HCT116 (cell line): Measurements from ENCODE around the gene C1orf35. TPM values are rescaled to one million over a fixed set of nuclear protein-coding genes. Genes with fewer than 3 reads are reported as not detected.

Experiments
- ATAC-seq: fragments of 200-7000 bp; cut with Tn5 transposase; 2 replicates; pipeline ENCODE4 v1.9.1; 2020; ENCODE audit warnings: mild to moderate bottlenecking, moderate library complexity
- BruUV-seq: library from RNA; stranded (reverse); fragments of 400-500 nt; replicated peaks from 2 replicates; lab custom pipeline; 2021; lab: Mats Ljungman, UMichigan
- CTCF ChIA-PET: fragments of 300-600 bp; sonication (Branson Sonifier 250); formaldehyde crosslinking; loops from one replicate; lab custom pipeline; 2021; ENCODE audit warnings: antibody characterized with exemption; lab: Charles Lee
- POLR2A ChIA-PET: fragments of 300-600, 350-600 bp; sonication (Branson Sonifier 250); formaldehyde crosslinking; loops from one replicate; lab custom pipeline; 2021; ENCODE audit warnings: antibody characterized with exemption; lab: Charles Lee
- RAD21 ChIA-PET, 2 experiments: fragments of 300-600 bp; sonication (Branson Sonifier 250); formaldehyde crosslinking; loops; one replicate each; lab custom pipeline; 2023; ENCODE audit warnings: low total read pairs in 2 of 2; ENCODE audit not compliant: uncharacterized antibody in 2 of 2, unreplicated experiment in 2 of 2, low non-redundant PET in 1 of 2; lab: Charles Lee
- DNase-seq: peaks from one replicate; pipeline ENCODE4 v3.0.0-alpha.2; 2010; ENCODE audit warnings: low read depth, low spot score
- H2AFZ ChIP-seq: fragments of 200-600 bp; shearing (Covaris generic), sonication (generic); 2 replicates; pipeline ENCODE4 v1.6.1; 2017; ENCODE audit warnings: low read depth, mixed run types, mixed read lengths, antibody characterized with exemption, low read length; ENCODE audit not compliant: poor library complexity, severe bottlenecking
- H3K27ac ChIP-seq: 2 replicates; pipeline ENCODE4 v1.5.1; 2012; ENCODE audit warnings: low read depth, low read length
- H3K27me3 ChIP-seq: fragments of 200-600 bp; sonication (generic); 2 replicates; pipeline ENCODE4 v1.6.1; 2016; ENCODE audit warnings: mixed run types, low read length, mixed read lengths; ENCODE audit not compliant: insufficient read depth
- H3K36me3 ChIP-seq, 2 experiments: fragments of 200-500 bp in 1 of 2; fragments of 200-600 bp in 1 of 2; sonication (Bioruptor generic) in 1 of 2; sonication (generic) in 1 of 2; 2 replicates each; pipeline versions ENCODE4 v1.5.1 to v1.6.1; 2014 to 2016; ENCODE audit warnings: low read length in 2 of 2, inconsistent platforms in 1 of 2, mixed read lengths in 1 of 2, mixed run types in 1 of 2; ENCODE audit not compliant: insufficient read depth in 2 of 2, control insufficient read depth in 1 of 2
- H3K4me1 ChIP-seq, 2 experiments: fragments of 200-600 bp in 1 of 2; sonication (generic) in 1 of 2; 2 replicates each; pipeline versions ENCODE4 v1.5.1 to v1.6.1; 2012 to 2017; ENCODE audit warnings: low read length in 2 of 2, inconsistent platforms in 1 of 2, mild to moderate bottlenecking in 1 of 2, mixed read lengths in 1 of 2, mixed run types in 1 of 2, moderate library complexity in 1 of 2; ENCODE audit not compliant: insufficient read depth in 2 of 2, control insufficient read depth in 1 of 2
- H3K4me2 ChIP-seq: fragments of 200-600 bp; sonication (generic); 2 replicates; pipeline ENCODE4 v1.6.1; 2017; ENCODE audit warnings: mixed run types, low read length, mixed read lengths
- H3K4me3 ChIP-seq, 2 experiments: fragments of 200-600 bp in 1 of 2; sonication (generic) in 1 of 2; replicated peaks in 1 of 2; 2 replicates each; pipeline ENCODE4 v1.5.1; 2011 to 2016; ENCODE audit warnings: low read length in 2 of 2, control low read depth in 1 of 2, low read depth in 1 of 2, mild to moderate bottlenecking in 1 of 2, mixed read lengths in 1 of 2, mixed run types in 1 of 2
- H3K79me2 ChIP-seq: fragments of 200-600 bp; sonication (generic); 2 replicates; pipeline ENCODE4 v1.6.1; 2017; ENCODE audit warnings: mild to moderate bottlenecking, mixed run types, low read length, moderate library complexity, mixed read lengths; ENCODE audit not compliant: insufficient read depth
- H3K9ac ChIP-seq: fragments of 200-600 bp; sonication (generic); 2 replicates; pipeline ENCODE4 v1.6.1; 2016; ENCODE audit warnings: low read length, mixed read lengths
- H3K9me2 ChIP-seq: fragments of 200-600 bp; sonication (generic), shearing (Covaris generic); 2 replicates; pipeline ENCODE4 v1.6.1; 2017; ENCODE audit warnings: mixed run types, mild to moderate bottlenecking, moderate library complexity; ENCODE audit not compliant: insufficient read depth
- H3K9me3 ChIP-seq, 2 experiments: fragments of 200-500 bp in 1 of 2; fragments of 200-600 bp in 1 of 2; sonication (Bioruptor generic) in 1 of 2; sonication (generic) in 1 of 2; 2 replicates each; pipeline ENCODE4 v1.6.1; 2014 to 2017; ENCODE audit warnings: low read length in 2 of 2, mixed read lengths in 2 of 2, inconsistent platforms in 1 of 2, low read depth in 1 of 2, mild to moderate bottlenecking in 1 of 2, mixed run types in 1 of 2, moderate library complexity in 1 of 2; ENCODE audit not compliant: control insufficient read depth in 1 of 2, insufficient read depth in 1 of 2
- H4K20me1 ChIP-seq: fragments of 200-600 bp; sonication (generic), shearing (Covaris generic); 2 replicates; pipeline ENCODE4 v1.6.1; 2017; ENCODE audit warnings: mixed run types, mild to moderate bottlenecking, moderate library complexity; ENCODE audit not compliant: insufficient read depth
- CBX3 ChIP-seq: IDR thresholded peaks from 2 replicates; pipeline ENCODE4 v1.6.1; 2012; ENCODE audit warnings: low read depth
- CEBPB ChIP-seq: IDR thresholded peaks from 2 replicates; pipeline ENCODE4 v1.6.1; 2012; ENCODE audit warnings: low read depth
- EGR1 ChIP-seq: IDR thresholded peaks from 2 replicates; pipeline ENCODE4 v1.6.1; 2012; ENCODE audit warnings: low read depth
- ELF1 ChIP-seq: IDR thresholded peaks from 2 replicates; pipeline ENCODE4 v1.6.1; 2012; ENCODE audit warnings: low read depth, borderline replicate concordance
- EZH2 ChIP-seq: fragments of 200-600 bp; sonication (generic); IDR thresholded peaks from 2 replicates; pipeline ENCODE4 v1.6.1; 2017; ENCODE audit warnings: antibody characterized with exemption, mixed run types
- EZH2phosphoT487 ChIP-seq: fragments of 200-600 bp; IDR thresholded peaks from 2 replicates; pipeline ENCODE4 v1.6.1; 2018; ENCODE audit warnings: antibody characterized with exemption, borderline replicate concordance
- MAX ChIP-seq: IDR thresholded peaks from 2 replicates; pipeline ENCODE4 v1.6.1; 2012
- POLR2A ChIP-seq: IDR thresholded peaks from 2 replicates; pipeline ENCODE4 v1.7.0; 2011; ENCODE audit warnings: borderline replicate concordance; ENCODE audit not compliant: insufficient read depth, insufficient read length; ENCODE audit errors: extremely low read depth
- REST ChIP-seq: IDR thresholded peaks from 2 replicates; pipeline ENCODE4 v1.6.1; 2012; ENCODE audit warnings: low read depth
- SIN3A ChIP-seq: IDR thresholded peaks from 2 replicates; pipeline ENCODE4 v1.6.1; 2012; ENCODE audit warnings: low read depth
- SRF ChIP-seq: IDR thresholded peaks from 2 replicates; pipeline ENCODE4 v1.6.1; 2012; ENCODE audit warnings: low read depth
- TCF7L2 ChIP-seq: IDR thresholded peaks from 2 replicates; pipeline ENCODE4 v1.7.0; 2011; ENCODE audit warnings: borderline replicate concordance, inconsistent platforms; ENCODE audit not compliant: insufficient read depth, insufficient read length; ENCODE audit errors: extremely low read depth
- ZFX ChIP-seq: fragments of 450-650 bp; IDR thresholded peaks from 2 replicates; pipeline ENCODE4 v1.6.1; 2017
- ZNF274 ChIP-seq: fragments of 200-500 bp; sonication (Bioruptor generic); IDR thresholded peaks from 2 replicates; pipeline ENCODE4 v1.6.1; 2014; ENCODE audit warnings: mild to moderate bottlenecking, low read depth, low read length, inconsistent platforms
- intact Hi-C: fragments of 100-400 bp; cut with micrococcal nuclease; formaldehyde crosslinking; loops from 2 replicates; pipeline ENCODE4 v1.10.0; 2022
- total RNA-seq: library from RNA; stranded (reverse); gene quantifications from one replicate; pipeline ENCODE4 v1.2.1, GENCODE V29; 2021; ENCODE audit not compliant: unreplicated experiment

Gene C1orf35
- total RNA-seq, 1 experiment from 2014 or later, result 26.1 TPM

GRCh38 chr1:228134591-228134990, 31.5 kb upstream of the C1orf35 start:
- no peak overlapping the region for H3K27ac ChIP-seq
- H3K4me1 ChIP-seq, result peaks cover 7 to 23% of the 10 kb centered on the region in 2 experiments
- ATAC-seq (no peak), DNase-seq (no peak)
- no peak overlapping the region for H2AFZ ChIP-seq
- no peaks in the 10 kb centered on the region for H3K79me2 ChIP-seq
- no peak overlapping the region for H3K4me2 ChIP-seq
- no peaks in the 10 kb centered on the region for H3K9me3 ChIP-seq
- H3K27me3 ChIP-seq, result peaks cover 3% of the 10 kb centered on the region; the same call in 1 of the 2 replicates
- no peak overlapping the region for H3K4me3 ChIP-seq
- RAD21 ChIA-PET, result no interaction called here
- POLR2A ChIA-PET, result no interaction called here
- H4K20me1 ChIP-seq, result no peaks in the 10 kb centered on the region
- CTCF ChIA-PET, result no interaction called here
- H3K36me3 ChIP-seq, result no peaks in the 10 kb centered on the region
- H3K9me2 ChIP-seq, result no peaks in the 10 kb centered on the region
- intact Hi-C loops, result loop anchor here (5.0 kb wide), 2 partner anchors 323 to 383 kb away; a partner anchor contains a TSS
- TF ChIP-seq ZNF274 (no peak), SRF (no peak), ZFX (no peak), ELF1 (no peak), CEBPB (no peak), EZH2 (no peak), CBX3 (no peak), SIN3A (no peak), TCF7L2 (no peak), EZH2phosphoT487 (no peak), MAX (no peak), POLR2A (no peak), EGR1 (no peak)
- H3K9ac ChIP-seq, result no peak overlapping the region
- BruUV-seq, result no TSS peak

GRCh38 chr1:228131766-228132165, 28.6 kb upstream of the C1orf35 start:
- H2AFZ ChIP-seq, result peak overlapping the region; percentile 14
- ChIA-PET RAD21 (no interaction called here), CTCF (interaction anchor here (1.6 to 2.3 kb wide), 3 partner anchors 10 to 132 kb away, joined by 6 to 10 read pairs (median 8); partner anchors contain the start of gene MRPL55), POLR2A (no interaction called here)
- ATAC-seq, result no peak
- H3K4me1 ChIP-seq, result peaks cover 7 to 18% of the 10 kb centered on the region in 2 experiments
- H3K27ac ChIP-seq, result 0 out of 2 replicates have a peak overlapping the region, but pooled peaks have one; percentile 6
- H3K79me2 ChIP-seq, result no peaks in the 10 kb centered on the region
- H3K4me2 ChIP-seq, result peak overlapping the region; percentile 75
- TF ChIP-seq REST, result no peak
- no TSS peak for BruUV-seq
- no peak overlapping the region for H3K4me3 ChIP-seq
- no peaks in the 10 kb centered on the region for H4K20me1 ChIP-seq
- intact Hi-C loops, result loop anchor here (1.0 to 5.0 kb wide), 3 partner anchors 262 to 386 kb away; a partner anchor contains a TSS
- H3K9me3 ChIP-seq, result no peaks in the 10 kb centered on the region
- no peaks in the 10 kb centered on the region for H3K9me2 ChIP-seq
- H3K27me3 ChIP-seq, result peaks cover 3% of the 10 kb centered on the region; the same call in 1 of the 2 replicates
- no peak overlapping the region for H3K9ac ChIP-seq
- no peaks in the 10 kb centered on the region for H3K36me3 ChIP-seq
- DNase-seq, result no peak
